ENCODE results near the gene GLOD4.
"Not testable (repeated sequence)": the region's sequence is repeated elsewhere in the genome, so short reads cannot be mapped to it uniquely, and the experiment has no call there.

Gene GLOD4

DNA sequence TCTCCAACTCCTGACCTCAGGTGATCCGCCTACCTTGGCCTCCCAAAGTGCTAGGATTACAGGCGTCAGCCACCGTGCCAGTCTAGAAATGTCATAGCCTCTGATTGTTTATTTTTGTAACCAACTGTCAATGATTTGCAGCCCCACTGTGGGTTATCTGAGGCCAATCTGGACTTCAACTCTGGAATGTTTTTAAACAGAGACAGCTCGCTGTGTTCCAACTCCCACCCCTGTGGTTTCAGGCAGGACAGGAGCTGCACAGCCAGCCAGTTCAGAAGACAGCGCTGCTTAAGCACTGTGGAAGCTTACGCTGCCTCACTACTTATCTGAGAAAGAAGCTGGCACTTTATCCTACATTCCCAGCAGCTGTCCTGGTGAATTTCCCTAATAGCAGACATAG, 19.6 kb upstream of the GLOD4 start:
- DNase-seq: no peak

DNA sequence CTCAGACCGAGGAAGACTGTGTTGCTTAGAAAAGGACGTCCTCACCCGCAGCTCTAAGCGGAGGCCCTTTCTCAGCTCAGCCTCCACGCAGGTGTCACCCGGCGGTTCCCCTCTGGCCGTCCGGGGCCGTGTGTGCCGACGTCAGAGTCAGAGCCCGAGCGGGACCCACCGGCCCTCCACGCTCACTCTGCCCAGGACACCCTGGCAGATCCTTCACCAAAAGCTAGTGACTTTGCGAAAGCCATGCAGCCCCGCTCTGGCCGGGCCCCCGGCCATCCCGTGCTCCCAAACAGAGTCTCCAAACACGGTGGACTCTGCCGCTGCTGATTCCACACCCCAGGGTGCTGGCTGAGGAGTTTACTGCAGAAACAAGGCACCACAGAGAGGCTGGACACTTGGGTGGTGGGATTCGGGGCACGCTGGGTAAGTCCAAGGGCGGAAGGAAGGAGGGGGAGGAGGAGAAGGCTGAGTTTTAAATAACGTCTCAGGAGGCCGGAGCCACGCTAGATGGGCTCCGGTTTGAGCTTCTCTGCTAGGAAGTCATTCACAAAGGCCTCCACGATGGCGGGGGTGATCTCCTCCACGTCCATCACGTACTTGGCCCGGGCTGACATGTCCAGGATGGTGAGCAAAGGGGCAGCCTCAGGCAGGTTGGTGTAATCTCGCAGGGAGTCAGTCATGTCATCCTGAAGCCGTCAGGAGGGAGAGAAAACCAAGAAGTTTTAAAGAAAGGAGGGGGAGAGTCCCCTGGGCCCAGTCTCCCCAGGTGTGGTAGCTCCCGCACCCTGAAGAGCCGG, 18.6 kb upstream of the GLOD4 start:
- no peak for DNase-seq

DNA sequence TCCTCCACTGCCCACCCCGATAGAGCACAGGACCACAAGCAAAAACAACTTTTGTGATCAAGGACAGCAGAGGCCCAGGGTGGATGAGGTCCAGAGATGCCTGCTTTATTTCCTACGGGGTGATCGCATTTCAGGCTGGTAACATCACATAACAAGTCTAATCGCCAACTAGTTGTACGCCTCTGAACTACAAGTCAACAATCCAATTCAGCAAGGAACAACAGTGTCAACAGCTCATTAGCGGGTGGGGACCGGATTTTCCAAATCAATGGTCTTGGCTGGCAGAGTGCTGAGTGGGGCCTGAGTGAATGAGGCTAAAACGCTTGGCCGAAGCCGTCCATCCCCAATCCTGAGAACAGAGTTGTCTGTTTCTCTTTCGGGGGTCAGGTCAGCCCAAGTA, 17.2 kb upstream of the GLOD4 start:
- DNase-seq: no peak

DNA sequence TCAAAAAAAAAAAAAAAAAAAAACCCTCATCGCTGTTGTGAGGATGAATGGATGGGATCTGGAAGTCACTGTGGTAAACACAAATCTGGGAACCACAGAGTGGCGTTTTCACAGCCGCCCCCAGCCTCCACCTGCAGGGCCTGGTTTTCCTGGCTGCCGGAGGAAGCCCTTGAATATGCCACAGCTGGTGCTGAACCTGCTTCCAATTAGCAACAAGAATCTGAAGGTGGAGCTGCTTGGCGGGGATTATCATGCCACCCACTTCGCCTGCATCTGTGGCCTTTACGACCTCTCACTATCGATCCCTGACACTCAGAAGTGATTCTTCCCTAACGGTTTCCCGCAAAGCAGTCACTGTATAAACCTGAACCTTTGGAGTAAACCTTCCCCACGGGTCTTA, 16.2 kb upstream of the GLOD4 start:
- DNase-seq: no peak

DNA sequence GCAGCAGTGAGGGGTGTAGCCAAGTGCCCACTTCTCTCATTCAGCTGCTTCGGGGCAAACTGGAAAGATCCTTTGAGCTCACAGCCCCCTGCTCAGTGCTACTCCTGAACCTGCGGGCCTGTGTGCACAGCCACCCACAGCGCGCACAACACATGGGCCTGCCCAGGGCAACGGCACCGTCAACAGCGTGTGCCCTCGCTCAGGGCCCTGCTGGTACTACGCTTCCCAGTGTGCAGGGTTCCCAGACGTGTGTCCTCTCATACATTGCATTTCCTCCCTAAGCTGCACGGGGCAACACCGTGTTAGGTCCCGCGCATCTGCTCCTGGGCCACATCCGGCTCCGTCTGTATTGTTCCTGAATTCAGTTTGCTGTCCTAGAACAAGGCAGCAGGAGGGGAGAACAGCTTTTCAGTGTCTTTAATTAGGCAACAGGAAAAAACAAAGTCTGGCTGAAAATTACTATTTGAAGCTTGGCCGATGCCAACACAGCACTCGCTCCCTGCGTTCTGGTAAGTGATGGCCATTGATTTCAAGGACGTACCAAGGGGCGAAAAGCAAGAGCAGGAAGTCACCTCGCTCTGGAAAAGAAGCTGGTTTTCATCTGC, 15.3 kb upstream of the GLOD4 start:
- no peak for DNase-seq

DNA sequence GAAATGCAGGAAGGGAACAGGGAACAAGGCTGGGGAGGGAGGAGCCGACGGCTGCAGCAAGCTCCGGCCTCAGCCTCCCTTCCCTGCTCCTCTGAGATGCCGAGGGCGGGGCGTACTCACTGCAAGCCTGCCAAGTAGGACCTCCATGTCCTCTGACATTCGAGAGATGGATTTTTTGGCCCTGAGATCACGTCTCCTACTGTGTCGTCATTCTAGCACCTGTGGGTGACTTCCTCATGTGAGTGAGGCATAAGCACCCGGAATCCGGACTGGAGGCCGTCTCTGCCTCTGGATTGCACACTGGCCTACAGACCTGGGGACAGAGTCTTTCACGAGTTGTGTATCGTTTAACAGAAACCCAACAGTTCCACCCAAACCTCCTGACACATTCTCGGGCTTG, 14.5 kb upstream of the GLOD4 start:
- DNase-seq: no peak

DNA sequence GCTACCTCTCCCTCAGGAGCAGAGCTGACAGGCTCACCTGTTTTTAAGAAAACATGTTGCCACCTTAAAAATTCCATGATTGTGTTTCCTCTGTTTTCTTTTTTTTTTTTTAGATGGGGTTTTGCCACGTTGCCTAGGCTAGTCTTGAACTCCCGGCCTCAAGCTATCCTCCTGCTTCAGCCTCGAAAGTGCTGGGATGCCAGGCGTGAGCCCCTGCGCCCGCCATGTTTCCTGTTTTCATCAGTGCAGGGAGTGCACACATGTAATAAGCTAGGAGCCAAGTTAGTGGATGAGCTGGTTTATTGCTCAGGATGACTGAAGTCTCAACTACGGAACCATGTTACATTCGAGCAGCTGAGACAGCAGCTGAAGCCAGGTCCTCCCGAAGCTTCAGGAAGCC, 13.6 kb upstream of the GLOD4 start:
- DNase-seq: no peak

DNA sequence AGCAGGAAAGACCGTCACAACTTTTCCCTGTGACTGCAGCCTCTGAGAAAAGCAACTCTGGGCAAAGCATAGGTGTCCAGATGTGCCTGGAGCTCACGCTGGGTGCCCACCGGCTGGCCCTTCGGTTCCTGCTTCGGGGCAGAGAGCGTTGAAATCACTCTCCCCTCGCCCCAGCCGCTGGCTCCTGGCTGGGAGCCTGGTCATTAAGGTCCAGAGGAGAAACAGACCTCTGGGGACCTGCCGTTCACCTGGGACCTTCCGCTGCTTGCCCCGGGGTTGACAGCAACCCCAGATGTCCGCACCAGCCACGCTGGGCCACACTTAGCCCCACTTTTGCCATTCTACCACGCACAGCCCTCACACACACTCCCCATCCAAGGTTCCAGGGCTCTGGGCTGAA, 13.2 kb upstream of the GLOD4 start:
- no peak for DNase-seq

DNA sequence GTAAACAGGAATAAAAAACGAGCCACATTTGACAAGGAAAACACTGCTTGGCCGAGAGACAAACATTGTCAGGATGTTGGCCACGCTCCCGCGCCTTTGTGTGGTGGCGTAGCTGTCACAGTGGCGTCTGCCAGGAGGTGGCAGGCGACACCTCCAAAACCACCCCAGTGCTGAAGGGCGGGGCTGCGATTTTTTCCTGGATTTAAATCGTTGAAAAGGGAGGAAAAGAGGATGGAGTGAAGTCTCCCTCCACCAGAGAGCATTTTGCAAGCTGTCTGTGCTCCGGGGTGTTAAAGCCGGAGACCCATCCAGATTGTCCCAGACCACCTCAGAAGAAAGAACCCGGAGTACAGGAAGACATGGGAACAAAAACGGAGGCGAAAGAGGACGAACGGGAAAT, 12.8 kb upstream of the GLOD4 start:
- DNase-seq: peak; percentile 38

DNA sequence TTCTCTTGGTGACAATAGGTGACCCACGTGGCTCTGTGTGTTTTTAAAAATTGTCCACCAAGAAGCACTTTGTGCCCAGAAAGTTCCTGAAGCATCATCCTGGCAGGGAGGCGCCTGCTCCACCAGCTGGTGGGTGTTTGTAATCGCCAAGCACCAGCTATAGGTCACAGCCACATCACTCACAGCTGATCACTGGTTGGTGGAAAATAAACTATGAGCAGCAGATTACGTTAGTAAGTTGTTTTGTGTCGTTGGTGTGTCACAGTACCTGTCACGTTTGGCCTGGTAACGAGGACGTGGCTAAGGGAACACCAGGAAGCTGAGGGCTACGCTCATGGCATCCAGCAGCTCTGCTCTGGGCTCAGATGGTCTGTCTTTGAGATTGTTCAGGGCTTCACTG, 10.2 kb upstream of the GLOD4 start:
- no peak for DNase-seq

DNA sequence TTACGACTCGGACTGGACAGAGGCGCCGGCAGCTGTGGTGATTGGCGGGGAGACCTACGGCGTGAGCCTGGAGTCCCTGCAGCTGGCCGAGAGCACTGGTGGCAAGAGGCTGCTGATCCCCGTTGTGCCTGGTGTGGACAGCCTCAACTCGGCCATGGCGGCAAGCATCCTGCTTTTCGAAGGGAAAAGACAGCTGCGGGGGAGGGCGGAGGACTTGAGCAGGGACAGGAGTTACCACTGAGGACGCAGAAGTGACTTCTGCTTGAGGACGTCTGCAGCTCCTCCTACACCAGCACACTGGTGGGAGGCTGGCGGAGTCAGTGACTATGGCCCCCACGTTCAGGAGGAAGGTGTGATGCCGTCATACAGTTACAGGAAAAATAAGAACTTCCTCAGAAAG, 9.7 kb upstream of the GLOD4 start:
- DNase-seq: no peak

DNA sequence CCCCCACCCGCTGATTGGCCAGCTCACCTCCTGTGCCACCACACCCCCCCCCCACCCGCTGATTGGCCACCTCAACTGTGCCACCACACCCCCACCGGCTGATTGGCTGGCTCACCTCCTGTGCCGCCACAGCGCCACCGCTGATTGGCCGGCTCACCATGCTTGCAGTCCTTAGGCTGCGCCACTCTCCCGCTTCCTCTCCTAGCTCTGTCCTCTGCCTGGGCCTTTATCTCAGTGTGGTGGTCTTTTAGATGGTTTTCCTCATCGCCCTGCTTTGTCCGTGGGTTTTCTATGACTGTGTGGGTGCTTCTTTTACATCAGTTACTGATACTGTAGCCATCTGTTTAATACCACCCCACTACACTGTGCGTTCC, 8.8 kb upstream of the GLOD4 start:
- not testable (repeated sequence) for DNase-seq

DNA sequence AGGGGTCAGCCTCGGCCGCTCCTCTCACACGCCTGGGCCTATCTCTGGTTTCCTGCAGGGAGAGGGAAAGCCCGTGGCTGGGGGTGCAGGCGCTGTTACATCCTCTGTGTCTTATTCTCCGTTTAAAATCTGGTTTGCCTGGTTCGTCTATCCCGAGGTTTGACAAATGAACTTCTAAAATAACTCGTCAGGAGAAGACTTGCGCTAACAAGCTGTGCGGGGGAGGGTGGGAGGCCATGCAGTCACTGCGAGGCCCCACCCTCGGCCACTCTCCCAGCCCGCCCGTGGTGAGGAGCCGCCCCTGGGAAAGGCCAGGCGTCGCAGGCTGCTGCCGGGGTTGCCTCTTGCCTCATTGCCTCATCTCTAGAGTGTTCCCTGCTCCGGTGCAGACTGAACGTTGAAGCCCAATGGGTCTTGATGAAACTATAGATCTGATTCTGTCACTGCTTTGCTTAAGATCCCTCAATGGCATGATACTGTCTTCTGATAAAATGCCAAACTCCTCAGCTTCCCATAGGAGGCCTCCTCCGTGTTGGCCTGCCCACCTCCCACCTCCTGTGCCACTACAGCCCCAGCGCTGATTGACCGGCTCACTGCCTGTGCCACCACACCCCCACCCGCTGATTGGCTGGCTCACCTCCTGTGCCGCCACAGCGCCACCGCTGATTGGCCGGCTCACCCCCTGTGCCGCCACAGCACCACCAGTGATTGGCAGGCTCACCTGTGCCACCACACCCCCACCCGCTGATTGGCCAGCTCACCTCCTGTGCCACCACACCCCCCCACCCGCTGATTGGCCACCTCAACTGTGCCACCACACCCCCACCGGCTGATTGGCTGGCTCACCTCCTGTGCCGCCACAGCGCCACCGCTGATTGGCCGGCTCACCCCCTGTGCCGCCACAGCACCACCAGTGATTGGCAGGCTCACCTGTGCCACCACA, 8.1 kb upstream of the GLOD4 start:
- not testable (repeated sequence) for DNase-seq

DNA sequence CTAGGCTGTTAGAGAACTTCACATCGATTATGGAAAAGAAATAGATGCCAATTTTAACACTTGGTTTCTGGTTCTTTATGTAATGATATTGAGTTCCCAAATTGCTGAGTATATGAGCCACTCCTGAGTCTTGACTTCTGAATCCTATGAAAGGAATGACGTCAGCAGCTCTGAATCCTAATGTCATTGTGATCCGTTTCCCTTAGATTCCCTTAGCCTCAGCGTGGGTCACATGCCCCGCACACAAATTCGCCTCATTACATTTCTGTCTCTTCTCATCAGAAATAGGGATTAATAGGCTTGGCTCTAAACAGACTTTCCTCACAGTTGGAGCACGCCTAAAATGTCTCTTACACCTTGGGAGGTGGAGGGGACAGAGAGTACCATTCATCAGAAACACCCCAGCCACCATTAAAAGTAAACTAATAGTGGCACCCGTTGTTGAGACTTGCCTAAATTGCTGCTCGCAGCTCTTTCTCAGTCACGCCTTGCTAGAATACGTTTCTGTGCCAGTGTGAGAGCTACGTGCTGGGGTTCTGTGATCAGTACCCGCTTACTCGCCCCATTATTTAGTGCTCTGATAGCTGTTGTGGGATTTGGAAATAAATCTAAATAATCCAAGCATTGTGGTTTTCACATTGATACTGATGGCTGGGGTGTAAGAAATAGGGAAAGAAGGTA, 7.2 kb upstream of the GLOD4 start:
- no peak for DNase-seq

DNA sequence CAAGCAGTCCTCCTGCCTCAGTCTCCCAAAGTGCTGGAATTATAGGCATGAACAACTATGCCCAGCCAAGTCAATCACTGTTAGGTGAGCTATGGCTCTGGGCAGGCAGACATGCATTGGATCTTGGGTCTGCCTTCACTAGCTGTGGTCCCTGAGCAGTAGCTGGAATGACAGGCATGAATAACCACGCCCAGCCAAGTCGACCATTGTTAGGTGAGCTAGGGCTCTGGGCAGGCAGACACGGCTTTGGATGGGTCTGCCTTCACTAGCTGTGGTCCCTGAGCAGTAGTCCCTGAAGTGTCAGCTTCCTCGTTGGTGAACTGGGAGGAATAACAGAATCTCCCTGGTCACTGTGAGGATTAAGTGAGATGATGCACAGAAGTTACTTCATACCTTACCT, 6.5 kb upstream of the GLOD4 start:
- DNase-seq: no peak

DNA sequence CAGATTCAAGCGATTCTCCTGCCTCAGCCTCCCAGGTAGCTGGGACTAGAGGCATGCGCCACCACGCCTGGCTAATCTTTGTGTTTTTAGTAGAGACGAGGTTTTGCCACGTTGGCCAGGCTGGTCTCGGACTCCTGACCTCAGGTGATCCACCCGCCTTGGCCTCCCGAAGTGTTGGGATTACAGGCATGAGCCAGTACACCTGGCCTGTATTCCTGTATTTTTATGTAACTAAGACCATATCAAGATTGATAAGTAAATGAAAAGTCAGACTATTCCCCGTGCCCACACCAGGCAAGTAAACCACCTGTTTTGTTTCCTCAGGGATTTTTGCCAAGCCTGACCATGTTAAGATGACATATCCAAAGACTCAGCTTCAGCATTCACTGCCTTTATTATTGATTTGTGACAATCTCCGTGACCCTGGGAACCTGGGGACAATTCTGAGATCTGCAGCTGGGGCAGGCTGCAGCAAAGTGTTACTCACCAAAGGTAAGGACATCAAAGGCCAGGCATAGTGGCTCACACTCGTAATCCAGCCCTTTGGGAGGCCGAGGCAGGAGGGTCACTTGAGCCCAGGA, 5.7 kb upstream of the GLOD4 start:
- DNase-seq: no peak

DNA sequence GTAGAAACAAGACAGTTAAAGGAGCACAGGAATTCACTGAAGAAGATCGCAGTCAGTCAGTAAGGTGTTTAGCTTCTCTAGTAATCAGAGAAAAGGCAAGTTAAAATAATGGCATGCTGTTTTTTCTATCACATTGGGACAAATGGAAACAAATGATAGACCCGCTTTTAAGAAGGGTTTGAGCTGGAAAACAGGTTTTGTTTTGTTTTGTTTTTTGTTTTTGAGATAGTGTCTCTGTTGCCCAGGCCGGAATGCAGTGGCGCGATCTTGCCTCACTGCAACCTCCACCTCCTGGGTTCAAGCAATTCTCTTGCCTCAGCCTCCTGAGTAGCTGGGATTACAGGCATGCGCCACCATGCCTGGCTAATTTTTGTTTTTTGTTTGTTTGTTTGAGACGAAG, 3.8 kb upstream of the GLOD4 start:
- DNase-seq: not testable (repeated sequence)

DNA sequence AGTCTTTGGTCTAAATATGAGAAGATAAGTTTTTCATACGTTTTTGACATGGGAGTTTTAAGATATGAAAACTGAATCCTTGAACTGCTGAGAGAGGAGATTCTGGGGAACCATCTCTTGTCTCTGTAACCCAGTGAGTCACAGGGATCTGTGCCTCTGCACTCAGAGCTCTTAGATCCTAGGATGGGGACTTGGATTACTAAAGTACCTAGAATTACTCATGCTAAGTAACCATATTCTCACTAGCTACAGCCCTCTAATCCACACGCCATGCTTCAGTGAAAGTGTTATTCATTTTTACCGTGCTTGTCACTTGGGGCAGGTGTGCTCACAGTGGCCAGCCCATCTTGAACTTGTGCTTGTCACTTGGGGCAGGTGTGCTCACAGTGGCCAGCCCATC, 2.1 kb upstream of the GLOD4 start:
- no peak for DNase-seq

DNA sequence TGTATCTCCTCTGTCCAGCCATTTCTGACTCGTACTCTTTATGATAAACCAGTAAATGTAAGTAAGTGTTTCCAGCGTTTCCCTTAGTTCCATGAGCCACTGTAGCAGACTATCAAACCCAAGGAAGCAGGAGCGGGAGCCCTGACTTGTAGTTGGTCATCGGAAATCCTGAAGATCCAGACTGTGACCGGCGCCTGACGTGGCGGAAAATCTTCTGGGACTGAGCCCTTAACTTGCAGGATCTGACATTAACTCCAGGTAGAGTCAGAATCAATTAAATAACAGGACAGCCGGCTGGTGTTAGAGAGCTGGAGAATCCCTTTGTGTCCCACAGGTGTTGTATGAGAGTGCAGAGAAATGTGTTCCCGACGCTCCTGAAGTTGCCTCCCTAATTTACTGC, 4.0 kb downstream of the GLOD4 start:
- no peak for DNase-seq

DNA sequence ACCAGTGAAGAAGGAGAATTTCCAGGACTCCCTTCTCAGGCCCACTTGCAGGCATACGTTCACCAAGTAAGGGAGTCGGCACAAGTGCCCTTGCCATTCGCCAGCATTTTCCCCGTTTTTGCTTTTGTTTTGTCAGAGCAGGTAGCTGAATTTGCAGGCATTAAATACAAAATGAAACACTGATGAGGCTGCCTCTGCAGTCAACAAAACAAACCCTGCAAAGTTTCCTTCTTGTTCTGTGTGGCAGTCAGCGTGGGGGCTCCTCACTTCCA, 7.8 kb downstream of the GLOD4 start:
- no peak for DNase-seq

DNA sequence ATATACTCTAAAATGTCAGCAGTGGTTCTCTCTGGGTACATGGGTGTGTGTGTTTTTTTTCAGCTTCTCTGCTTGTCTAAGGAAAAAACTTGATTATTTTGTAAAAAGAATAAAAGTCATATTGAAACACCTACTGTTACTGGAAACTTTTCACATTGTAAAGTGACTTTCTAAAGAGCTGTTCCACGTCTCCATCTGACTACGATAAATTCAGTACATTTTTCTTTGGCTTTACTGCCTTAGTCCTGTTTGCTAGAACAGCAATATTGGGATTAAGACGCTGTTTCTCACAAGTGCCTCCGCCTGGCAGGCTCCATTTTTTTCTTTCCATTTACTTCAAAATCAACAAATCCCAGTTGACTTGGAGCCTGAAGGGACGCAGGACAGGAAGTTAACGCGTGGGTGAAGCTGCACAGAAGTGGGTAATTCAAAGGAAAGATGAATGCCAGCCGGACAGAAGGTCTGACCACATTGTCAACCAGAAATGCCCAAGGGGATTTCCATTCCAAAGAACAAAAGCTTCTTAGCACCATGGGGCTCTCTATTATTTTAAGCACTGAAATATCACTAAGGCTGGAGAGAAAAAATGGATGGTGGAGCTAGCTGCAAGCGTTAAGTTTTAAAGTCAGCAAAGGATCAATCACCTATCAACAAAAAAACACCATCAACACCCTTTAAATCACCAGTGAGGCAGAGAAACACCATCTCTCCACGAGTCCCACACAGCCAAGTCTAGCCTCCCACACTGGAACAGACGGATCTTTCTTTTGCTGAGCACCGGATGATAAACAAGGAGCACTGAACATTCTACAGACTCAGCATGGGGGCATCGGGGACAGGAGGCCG, 8.4 kb downstream of the GLOD4 start:
- DNase-seq: peak; percentile 48

DNA sequence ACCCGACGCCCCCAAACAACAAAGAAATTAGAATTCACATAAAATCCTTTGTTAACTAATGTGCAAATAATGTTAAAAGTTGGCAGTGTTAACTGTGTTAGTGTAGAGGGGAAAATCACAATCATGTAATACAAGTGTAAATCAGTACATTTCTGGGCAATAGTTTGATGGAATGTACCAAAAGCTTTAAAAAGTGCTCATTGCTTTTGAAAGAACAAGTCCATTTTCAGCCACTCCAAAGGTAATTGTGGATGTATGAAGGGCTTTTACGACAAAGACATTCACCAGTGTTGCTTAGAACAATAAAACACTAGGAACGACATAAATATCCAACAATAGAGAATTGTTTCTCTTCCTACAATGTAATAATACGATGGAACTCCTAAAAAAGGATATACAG, 9.1 kb downstream of the GLOD4 start:
- no peak for DNase-seq

Measured in activated CD4-positive, alpha-beta T cell treated with anti-CD3 and anti-CD28 coated beads, Interleukin-2, amount 50 U/mL, for 16 hours (primary cell).